KMS-11 (cell line): Measurements from ENCODE around the gene ELFN2.

ENCODE experiments used
- H2AFZ ChIP-seq: fragments of 200-600 bp; sonication (generic); 2 replicates; pipeline ENCODE4 v1.6.1; 2016; ENCODE audit warnings: antibody characterized with exemption, mixed run types, low read depth
- H3K27ac ChIP-seq: fragments of 200-600 bp; sonication (generic); 2 replicates; pipeline ENCODE4 v1.6.1; 2016; ENCODE audit warnings: mild to moderate bottlenecking, mixed run types
- H3K27me3 ChIP-seq: fragments of 200-600 bp; sonication (generic); 2 replicates; pipeline ENCODE4 v1.6.1; 2017; ENCODE audit warnings: mild to moderate bottlenecking, low read depth, mixed run types, moderate library complexity; ENCODE audit not compliant: insufficient read depth
- H3K36me3 ChIP-seq: fragments of 200-600 bp; sonication (generic); 2 replicates; pipeline ENCODE4 v1.6.1; 2017; ENCODE audit warnings: mild to moderate bottlenecking, mixed run types; ENCODE audit not compliant: insufficient read depth
- H3K4me1 ChIP-seq: fragments of 200-600 bp; sonication (generic); 2 replicates; pipeline ENCODE4 v1.6.1; 2016; ENCODE audit warnings: mild to moderate bottlenecking, low read depth, mixed run types; ENCODE audit not compliant: poor library complexity, severe bottlenecking
- H3K4me2 ChIP-seq: fragments of 200-600 bp; sonication (generic); 2 replicates; pipeline ENCODE4 v1.7.0; 2016; ENCODE audit warnings: mild to moderate bottlenecking, mixed run types
- H3K4me3 ChIP-seq: fragments of 200-600 bp; sonication (generic); IDR thresholded peaks from 2 replicates; pipeline ENCODE4 v1.6.1; 2017; ENCODE audit warnings: low read depth, low read length, mixed read lengths; ENCODE audit not compliant: insufficient read depth
- H3K79me2 ChIP-seq: fragments of 200-600 bp; sonication (generic); 2 replicates; pipeline ENCODE4 v1.6.1; 2016; ENCODE audit warnings: low read depth, mixed run types; ENCODE audit not compliant: insufficient read depth
- H3K9ac ChIP-seq: fragments of 200-600 bp; sonication (generic); 2 replicates; pipeline ENCODE4 v1.6.1; 2016; ENCODE audit warnings: mild to moderate bottlenecking, mixed run types
- H4K20me1 ChIP-seq: fragments of 200-600 bp; sonication (generic); 2 replicates; pipeline ENCODE4 v1.6.1; 2016; ENCODE audit warnings: mild to moderate bottlenecking, mixed run types; ENCODE audit not compliant: insufficient read depth
- CTCF ChIP-seq: fragments of 200-600 bp; sonication (generic); conservative IDR thresholded peaks from 2 replicates; pipeline ENCODE4 v1.6.1; 2017; ENCODE audit warnings: low read depth, mild to moderate bottlenecking, antibody characterized with exemption, low read length, moderate library complexity, mixed read lengths

ELFN2 gene

DNA sequence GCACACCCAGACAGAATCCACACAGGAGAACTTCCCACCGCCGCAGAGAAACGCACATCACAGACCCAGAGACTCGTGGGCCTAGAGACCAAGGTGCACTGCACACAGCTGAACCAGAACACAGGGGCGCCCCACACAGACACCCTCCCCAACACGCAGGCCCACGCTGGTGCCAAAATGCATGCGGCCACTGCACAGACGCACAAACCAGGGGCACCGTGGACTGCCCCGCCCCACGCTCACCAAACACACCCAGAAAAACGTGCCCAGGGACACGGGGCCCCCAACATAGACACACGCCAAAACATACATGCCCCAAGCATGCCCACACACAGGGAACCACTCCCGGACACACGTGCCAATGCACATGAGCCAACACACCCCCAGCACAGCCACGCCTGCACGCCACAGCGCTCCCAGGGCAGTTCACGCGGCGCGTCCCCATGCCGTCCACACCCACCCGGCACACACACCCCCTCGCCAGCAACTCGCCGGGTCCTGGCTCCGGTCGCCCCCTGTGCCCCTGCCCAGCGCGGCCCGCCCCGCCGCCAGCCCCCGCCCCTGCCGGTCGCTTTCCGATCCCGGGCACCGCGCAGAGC is 7.8 kb downstream of the ELFN2 start:
- Histone ChIP-seq H3K79me2 (no peaks in the 10 kb centered on the region), H3K4me2 (no peak overlapping the region), H2AFZ (no peak overlapping the region), H3K36me3 (no peaks in the 10 kb centered on the region), H3K27me3 (peaks cover 14% of the 10 kb centered on the region; the same call in 1 of the 2 replicates), H3K27ac (no peak overlapping the region), H3K9ac (no peak overlapping the region), H3K4me3 (no peak overlapping the region), H4K20me1 (no peaks in the 10 kb centered on the region), H3K4me1 (no peaks in the 10 kb centered on the region)
- no peak for TF ChIP-seq CTCF

DNA sequence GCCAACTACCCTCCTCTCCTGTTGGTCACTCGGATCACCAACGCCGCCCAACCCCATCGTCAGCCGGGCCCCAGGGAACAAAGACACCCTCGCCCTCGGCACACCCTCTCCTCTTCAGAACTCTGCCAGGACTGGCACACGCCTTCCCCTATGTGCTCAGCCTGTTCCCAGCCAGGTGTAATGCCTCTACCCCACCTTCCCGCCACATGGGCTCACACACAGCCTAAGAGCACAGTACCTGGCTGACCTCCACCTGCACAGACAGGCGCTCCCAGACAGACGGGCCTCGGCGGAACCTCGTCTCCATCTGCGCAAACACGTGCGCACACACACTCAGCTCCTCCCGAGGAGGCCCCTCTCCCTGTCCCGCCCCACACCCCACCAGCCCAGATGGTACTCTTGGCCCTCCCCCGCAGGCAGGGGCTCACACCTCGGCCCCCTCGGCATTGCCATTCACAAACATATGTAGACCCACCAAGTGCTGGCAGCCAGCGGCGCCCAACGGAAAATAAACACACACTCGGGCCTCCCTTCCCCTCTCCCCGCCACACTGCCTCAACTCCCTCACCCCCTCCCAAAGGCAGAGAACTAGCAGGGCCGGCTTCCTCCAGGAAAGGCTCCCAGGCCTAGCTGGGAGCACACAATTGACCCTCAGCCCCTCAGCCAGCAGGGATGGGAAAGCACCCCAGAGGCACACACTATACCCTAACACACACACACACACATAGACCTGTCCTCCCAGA is 8.5 kb downstream of the ELFN2 start:
- H3K9ac ChIP-seq, result no peak overlapping the region
- no peaks in the 10 kb centered on the region for H3K36me3 ChIP-seq
- H3K27ac ChIP-seq, result no peak overlapping the region
- peaks cover 10% of the 10 kb centered on the region; the same call in 1 of the 2 replicates for H3K27me3 ChIP-seq
- no peaks in the 10 kb centered on the region for H3K79me2 ChIP-seq
- H3K4me1 ChIP-seq, result no peaks in the 10 kb centered on the region
- no peak for TF ChIP-seq CTCF
- H3K4me3 ChIP-seq, result no peak overlapping the region
- H4K20me1 ChIP-seq, result no peaks in the 10 kb centered on the region
- H3K4me2 ChIP-seq, result no peak overlapping the region
- no peak overlapping the region for H2AFZ ChIP-seq

GRCh38 chr22:37417677-37418348 is 9.5 kb downstream of the ELFN2 start:
- H3K27ac ChIP-seq, result no peak overlapping the region
- H3K27me3 ChIP-seq, result peaks cover 7% of the 10 kb centered on the region; the same call in 1 of the 2 replicates
- no peak overlapping the region for H3K4me3 ChIP-seq
- H3K4me1 ChIP-seq, result no peaks in the 10 kb centered on the region
- H3K36me3 ChIP-seq, result no peaks in the 10 kb centered on the region
- H2AFZ ChIP-seq, result no peak overlapping the region
- no peaks in the 10 kb centered on the region for H4K20me1 ChIP-seq
- H3K79me2 ChIP-seq, result no peaks in the 10 kb centered on the region
- no peak overlapping the region for H3K9ac ChIP-seq
- H3K4me2 ChIP-seq, result no peak overlapping the region
- TF ChIP-seq CTCF, result no peak

GRCh38 chr22:37417264-37417663 is 10.0 kb downstream of the ELFN2 start:
- peaks cover 10% of the 10 kb centered on the region; the same call in 1 of the 2 replicates for H3K27me3 ChIP-seq
- H4K20me1 ChIP-seq, result no peaks in the 10 kb centered on the region
- no peak overlapping the region for H3K9ac ChIP-seq
- H3K4me2 ChIP-seq, result no peak overlapping the region
- H3K36me3 ChIP-seq, result no peaks in the 10 kb centered on the region
- no peaks in the 10 kb centered on the region for H3K79me2 ChIP-seq
- H3K4me1 ChIP-seq, result no peaks in the 10 kb centered on the region
- no peak overlapping the region for H3K27ac ChIP-seq
- no peak overlapping the region for H3K4me3 ChIP-seq
- H2AFZ ChIP-seq, result no peak overlapping the region
- TF ChIP-seq CTCF, result no peak
